H1 (cell line): ENCODE measurements around the gene PAQR5. TPM values are rescaled to one million over a fixed set of nuclear protein-coding genes. Genes with fewer than 3 reads are reported as not detected.

Experiments
- CTCF ChIA-PET: fragments of 300-600 bp; sonication (Branson Sonifier 250); formaldehyde crosslinking; loops from one replicate; lab custom pipeline; 2021; ENCODE audit not compliant: partially characterized antibody; lab: Charles Lee
- POLR2A ChIA-PET: fragments of 300-600 bp; sonication (Branson Sonifier 250); formaldehyde crosslinking; loops from one replicate; lab custom pipeline; 2021; ENCODE audit warnings: inconsistent platforms; ENCODE audit not compliant: partially characterized antibody; lab: Charles Lee
- DNase-seq, 2 experiments: peaks; one replicate each; pipeline versions ENCODE4 v3.0.0 to v3.0.0-alpha.2; 2010 to 2022; ENCODE audit warnings: low spot score in 2 of 2, low read depth in 1 of 2, mixed read lengths in 1 of 2
- FAIRE-seq: peaks from 2 replicates; lab custom pipeline; 2011; peaks lifted over from hg19 to GRCh38; lab: Jason Lieb, UNC
- H2AFZ ChIP-seq: 2 replicates; pipeline ENCODE4 v1.8.1; 2012; ENCODE audit warnings: low read length, inconsistent platforms
- H2AK5ac ChIP-seq: 2 replicates; pipeline ENCODE4 v1.6.1; 2013; ENCODE audit warnings: low read depth, low read length
- H2BK120ac ChIP-seq: replicated peaks from 2 replicates; pipeline ENCODE3; 2013; ENCODE audit warnings: low read depth, low read length, inconsistent platforms
- H2BK12ac ChIP-seq: 2 replicates; pipeline ENCODE4 v1.6.1; 2013; ENCODE audit warnings: low read depth, low read length
- H2BK15ac ChIP-seq: 2 replicates; pipeline ENCODE4 v1.6.1; 2013; ENCODE audit warnings: low read length
- H2BK20ac ChIP-seq: 2 replicates; pipeline ENCODE4 v1.6.1; 2013; ENCODE audit warnings: low read length
- H2BK5ac ChIP-seq: 2 replicates; pipeline ENCODE4 v1.6.1; 2013; ENCODE audit warnings: low read depth, low read length
- H3K14ac ChIP-seq: 2 replicates; pipeline ENCODE4 v1.6.1; 2013; ENCODE audit warnings: inconsistent platforms; ENCODE audit not compliant: insufficient read length
- H3K18ac ChIP-seq: 2 replicates; pipeline ENCODE4 v1.6.1; 2013; ENCODE audit warnings: low read length; ENCODE audit errors: extremely low read depth
- H3K23ac ChIP-seq: 2 replicates; pipeline ENCODE4 v1.6.1; 2013; ENCODE audit warnings: inconsistent platforms; ENCODE audit not compliant: insufficient read length
- H3K23me2 ChIP-seq: 2 replicates; pipeline ENCODE4 v1.6.1; 2013; ENCODE audit warnings: low read depth, low read length
- H3K27ac ChIP-seq: 2 replicates; pipeline ENCODE4 v1.6.1; 2011; ENCODE audit warnings: low read depth, low read length, inconsistent platforms
- H3K27me3 ChIP-seq, 4 experiments: replicated peaks in 1 of 4; 1 replicate in 1 of 4; 2 replicates in 3 of 4; pipeline versions ENCODE4 v1.6.1 to v1.8.1; 2011 to 2013; ENCODE audit warnings: low read length in 3 of 4, mild to moderate bottlenecking in 3 of 4, inconsistent platforms in 2 of 4, mixed read lengths in 2 of 4, moderate library complexity in 1 of 4; ENCODE audit not compliant: control insufficient read depth in 3 of 4, insufficient read depth in 3 of 4; ENCODE audit errors: extremely low read depth in 1 of 4
- H3K36me3 ChIP-seq, 4 experiments: 2 replicates each; pipeline versions ENCODE4 v1.6.1 to v1.8.1; 2011 to 2013; ENCODE audit warnings: mild to moderate bottlenecking in 4 of 4, low read length in 3 of 4, moderate library complexity in 2 of 4, control low read depth in 1 of 4, inconsistent platforms in 1 of 4; ENCODE audit not compliant: insufficient read depth in 4 of 4, control insufficient read depth in 2 of 4
- H3K4ac ChIP-seq: replicated peaks from 2 replicates; pipeline ENCODE3; 2013; ENCODE audit warnings: low read length, low read depth, mixed read lengths, inconsistent platforms; ENCODE audit not compliant: insufficient read length
- H3K4me1 ChIP-seq, 4 experiments: replicated peaks in 1 of 4; 1 replicate in 1 of 4; 2 replicates in 3 of 4; pipeline versions ENCODE4 v1.6.1 to v1.8.1; 2011 to 2013; ENCODE audit warnings: low read length in 3 of 4, inconsistent platforms in 2 of 4, mixed read lengths in 1 of 4; ENCODE audit not compliant: insufficient read depth in 4 of 4, control insufficient read depth in 3 of 4
- H3K4me2 ChIP-seq, 2 experiments: 2 replicates each; pipeline versions ENCODE4 v1.6.1 to v1.8.1; 2011 to 2013; ENCODE audit warnings: low read depth in 2 of 2, low read length in 2 of 2, control low read depth in 1 of 2, inconsistent platforms in 1 of 2, mild to moderate bottlenecking in 1 of 2; ENCODE audit not compliant: insufficient read depth in 1 of 2
- H3K4me3 ChIP-seq, 4 experiments: fragments of 200-600, 300-600 bp in 1 of 4; sonication (generic), shearing (Covaris generic), sonication (Bioruptor Twin) in 1 of 4; 2 replicates each; pipeline versions ENCODE4 v1.5.1 to v1.8.1; 2011 to 2016; ENCODE audit warnings: low read length in 4 of 4, low read depth in 3 of 4, control low read depth in 2 of 4, inconsistent platforms in 2 of 4, mild to moderate bottlenecking in 2 of 4, mixed read lengths in 1 of 4, moderate library complexity in 1 of 4; ENCODE audit not compliant: insufficient read depth in 2 of 4; ENCODE audit errors: extremely low read depth in 1 of 4
- H3K56ac ChIP-seq: replicated peaks from 2 replicates; pipeline ENCODE3; 2013; ENCODE audit warnings: low read depth, mild to moderate bottlenecking, mixed read lengths, low read length, inconsistent platforms; ENCODE audit not compliant: insufficient read length
- H3K79me1 ChIP-seq: 2 replicates; pipeline ENCODE4 v1.6.1; 2013; ENCODE audit warnings: low read depth, low read length, control low read depth
- H3K79me2 ChIP-seq, 2 experiments: 2 replicates each; pipeline versions ENCODE4 v1.6.1 to v1.8.1; 2012 to 2013; ENCODE audit warnings: low read length in 2 of 2, mild to moderate bottlenecking in 2 of 2, inconsistent platforms in 1 of 2; ENCODE audit not compliant: insufficient read depth in 2 of 2, control insufficient read depth in 1 of 2
- H3K9ac ChIP-seq, 4 experiments: replicated peaks in 1 of 4; 1 replicate in 1 of 4; 2 replicates in 3 of 4; pipeline versions ENCODE4 v1.6.1 to v1.8.1; 2011 to 2013; ENCODE audit warnings: low read depth in 3 of 4, low read length in 3 of 4, control low read depth in 2 of 4, mild to moderate bottlenecking in 2 of 4, moderate library complexity in 2 of 4, inconsistent platforms in 1 of 4; ENCODE audit errors: extremely low read depth in 1 of 4
- H3K9me3 ChIP-seq, 2 experiments: 2 replicates each; pipeline versions ENCODE4 v1.6.1 to v1.8.1; 2012 to 2013; ENCODE audit warnings: mild to moderate bottlenecking in 2 of 2, moderate library complexity in 2 of 2, control low read depth in 1 of 2, inconsistent platforms in 1 of 2, low read depth in 1 of 2, low read length in 1 of 2, mixed read lengths in 1 of 2; ENCODE audit not compliant: insufficient read depth in 2 of 2
- H4K20me1 ChIP-seq, 2 experiments: replicated peaks in 1 of 2; 2 replicates each; pipeline versions ENCODE3 to v1.8.1; 2011 to 2013; ENCODE audit warnings: inconsistent platforms in 2 of 2, low read length in 2 of 2, mild to moderate bottlenecking in 1 of 2; ENCODE audit not compliant: insufficient read depth in 2 of 2, control insufficient read depth in 1 of 2
- H4K5ac ChIP-seq: 2 replicates; pipeline ENCODE4 v1.6.1; 2013; ENCODE audit warnings: low read length, low read depth, mixed read lengths, inconsistent platforms; ENCODE audit not compliant: insufficient read length
- H4K8ac ChIP-seq: 2 replicates; pipeline ENCODE4 v1.8.0; 2013; ENCODE audit warnings: mild to moderate bottlenecking, moderate library complexity, low read length, inconsistent platforms; ENCODE audit not compliant: insufficient read depth; ENCODE audit errors: extremely low read depth
- H4K91ac ChIP-seq: replicated peaks from 2 replicates; pipeline ENCODE3; 2013; ENCODE audit warnings: low read length, mixed read lengths, inconsistent platforms; ENCODE audit not compliant: insufficient read length
- CBX5 ChIP-seq: fragments of 300-800, 300-1000 bp; sonication (generic); IDR thresholded peaks from 2 replicates; pipeline ENCODE4 v1.7.1; 2016; ENCODE audit warnings: antibody characterized with exemption, low read length, low read depth
- CEBPB ChIP-seq: IDR thresholded peaks from 2 replicates; pipeline ENCODE4 v1.6.1; 2012; ENCODE audit warnings: low read depth, low read length
- POLR2AphosphoS5 ChIP-seq: IDR thresholded peaks from 2 replicates; pipeline ENCODE4 v1.6.1; 2011; ENCODE audit warnings: low read depth, low read length
- SUZ12 ChIP-seq: fragments of 200-600 bp; sonication (generic); IDR thresholded peaks from 2 replicates; pipeline ENCODE4 v1.6.1; 2012; ENCODE audit warnings: mild to moderate bottlenecking, inconsistent platforms, low read length, moderate library complexity, mixed read lengths
- WGBS, 2 experiments: shearing (Covaris generic) in 1 of 2; methylation state at CpG; one replicate each; pipeline versions ENCODE4 v1.1.6 to v1.1.7; 2013 to 2015; ENCODE audit warnings: low lambda C conversion rate in 2 of 2, mixed read lengths in 2 of 2, inconsistent platforms in 1 of 2, low coverage in 1 of 2, missing lambda C conversion rate in 1 of 2; ENCODE audit not compliant: insufficient replicate concordance in 2 of 2, insufficient coverage in 1 of 2, insufficient read length in 1 of 2; ENCODE audit errors: extremely low coverage in 1 of 2, missing lambda C conversion rate in 1 of 2; 5-methylcytosine and 5-hydroxymethylcytosine counted together
- polyA plus RNA-seq, 7 experiments: library from polyadenylated mRNA; depleted of rRNA in 3 of 7; stranded (reverse) in 5 of 7; unstranded in 2 of 7; fragments of >200 nt in 5 of 7; fragments of 200-250 nt in 2 of 7; gene quantifications; 1 replicate in 5 of 7; 2 replicates in 1 of 7; 4 replicates in 1 of 7; pipeline versions ENCODE4 v1.2.1 to v1.2.3, GENCODE V29; 2011 to 2013; ENCODE audit warnings: missing spikeins in 2 of 7, mixed read lengths in 2 of 7
- total RNA-seq: library from RNA; stranded (reverse); fragmentation: NEBNext Ultra II Directional; extraction: Animal tissue kit (Norgen Biotek cat#: 25700); gene quantifications from 2 replicates; pipeline ENCODE4 v1.2.1, GENCODE V29; 2021

Gene PAQR5
- total and polyA plus RNA-seq, 2 of the 8 experiments (the other 6 are each of a cell fraction or from before 2014, with no cell fraction given): 8.7 to 18.1 TPM

GRCh38 chr15:69377216-69377970 lies 78.7 kb downstream of the PAQR5 start:
- H2BK12ac ChIP-seq: no peak overlapping the region
- H3K4me2 ChIP-seq: no peak overlapping the region
- no peak overlapping the region for H2AK5ac ChIP-seq
- ChIA-PET POLR2A (interaction anchor here (0.6 to 1.5 kb wide), 2 partner anchors 9 to 76 kb away, joined by 3 read pairs; partner anchors contain the start of gene RPLP1), CTCF (interaction anchor here (1.9 to 2.7 kb wide), 2 partner anchors 11 to 18 kb away, joined by 5 to 13 read pairs; no protein-coding TSS in a partner anchor)
- DNase-seq (no peak), FAIRE-seq (no peak)
- no peaks in the 10 kb centered on the region for H3K79me2 ChIP-seq
- H2BK120ac ChIP-seq: no peak overlapping the region
- no peak overlapping the region for H3K27ac ChIP-seq
- WGBS, 2 experiments: 92% methylated on average over 8 of the region's 8 CpGs; no CpG with 5 or more reads in 1 of the 2 experiments
- no peak overlapping the region for H3K23ac ChIP-seq
- H4K5ac ChIP-seq: no peak overlapping the region
- no peak overlapping the region for H3K14ac ChIP-seq
- no peaks in the 10 kb centered on the region for H3K27me3 ChIP-seq
- no peaks in the 10 kb centered on the region for H3K36me3 ChIP-seq
- no peak overlapping the region for H4K91ac ChIP-seq
- no peak overlapping the region for H3K56ac ChIP-seq
- no peaks in the 10 kb centered on the region for H3K4me1 ChIP-seq
- no peaks in the 10 kb centered on the region for H3K9me3 ChIP-seq
- H3K23me2 ChIP-seq: no peaks in the 10 kb centered on the region
- H2BK15ac ChIP-seq: no peak overlapping the region
- H3K18ac ChIP-seq: no peak overlapping the region
- H3K4me3 ChIP-seq: no peak overlapping the region
- no peak overlapping the region for H3K4ac ChIP-seq
- H2BK5ac ChIP-seq: no peak overlapping the region
- no peak overlapping the region for H2AFZ ChIP-seq
- H2BK20ac ChIP-seq: no peak overlapping the region
- no peaks in the 10 kb centered on the region for H3K79me1 ChIP-seq
- H4K20me1 ChIP-seq: no peaks in the 10 kb centered on the region
- no peak overlapping the region for H3K9ac ChIP-seq
- no peak overlapping the region for H4K8ac ChIP-seq
- no peak for TF ChIP-seq CBX5
- TF ChIP-seq CEBPB: no peak
- no peak for TF ChIP-seq POLR2AphosphoS5
- TF ChIP-seq SUZ12: no peak
